ENCODE results near the gene VAMP5.

- TF ChIP-seq CTCF (IDR thresholded peaks at IDR 0.05; ENCODE audit: poor library complexity) (no peak), EZH2phosphoT487 (IDR thresholded peaks at IDR 0.05; ENCODE audit: low read depth, severe bottlenecking, unreplicated experiment) (no peak), EZH2 (IDR thresholded peaks at IDR 0.05; ENCODE audit: borderline replicate concordance) (no peak)
Measured at GRCh38 chr2:85554980-85555612, 29.1 kb upstream of the VAMP5 start.

Data from hepatocyte (in vitro differentiated cells).